Left lobe of liver (tissue), 2 donors: ENCODE measurements around the gene MAGI2. TPM values are rescaled to one million over a fixed set of nuclear protein-coding genes. Genes with fewer than 3 reads are reported as not detected.

Experiments used
- ATAC-seq: fragments of 200-7000 bp; cut with Tn5 transposase; one replicate; pipeline ENCODE4 v1.9.1; 2020; ENCODE audit warnings: mild to moderate bottlenecking, moderate library complexity
- DNase-seq: peaks from one replicate; pipeline ENCODE4 v3.0.0-alpha.2; 2020; ENCODE audit warnings: low spot score
- total RNA-seq: library from RNA; stranded (reverse); gene quantifications from one replicate; pipeline ENCODE4 v1.2.1, GENCODE V29; 2021
- donor health status: DM: no; HTN: no; CAD: no; lungs with moderate emphysema.
- donor health status: DM: no; HTN: yes; CAD: no.

The MAGI2 gene
- total RNA-seq, 1 donor from 2014 or later, result 2.9 TPM

DNA sequence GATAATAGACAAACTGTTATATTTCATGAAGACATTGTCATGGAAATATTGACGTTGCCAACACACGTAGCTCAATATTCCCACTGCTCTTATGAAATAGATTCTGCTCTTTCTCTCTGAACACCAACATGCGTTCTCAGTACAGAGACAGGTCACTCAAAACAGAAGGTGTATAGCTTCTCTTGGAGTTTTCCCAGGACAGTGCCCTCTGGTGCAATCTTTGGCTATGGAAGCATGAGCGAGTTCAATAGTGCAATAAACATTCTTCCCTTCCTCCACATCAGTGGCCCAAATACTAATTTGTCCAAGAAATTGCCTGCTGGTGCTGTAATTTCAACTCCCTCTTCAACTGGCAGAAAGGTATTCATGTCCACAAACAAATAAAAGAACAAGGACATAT is 145.3 kb downstream of the MAGI2 start:
- ATAC-seq (peak; percentile 96), DNase-seq (peak; percentile 89)

- ATAC-seq, result no peak
These were observed 146.1 kb downstream of the MAGI2 start for GRCh38 chr7:79307376-79307775.

DNA sequence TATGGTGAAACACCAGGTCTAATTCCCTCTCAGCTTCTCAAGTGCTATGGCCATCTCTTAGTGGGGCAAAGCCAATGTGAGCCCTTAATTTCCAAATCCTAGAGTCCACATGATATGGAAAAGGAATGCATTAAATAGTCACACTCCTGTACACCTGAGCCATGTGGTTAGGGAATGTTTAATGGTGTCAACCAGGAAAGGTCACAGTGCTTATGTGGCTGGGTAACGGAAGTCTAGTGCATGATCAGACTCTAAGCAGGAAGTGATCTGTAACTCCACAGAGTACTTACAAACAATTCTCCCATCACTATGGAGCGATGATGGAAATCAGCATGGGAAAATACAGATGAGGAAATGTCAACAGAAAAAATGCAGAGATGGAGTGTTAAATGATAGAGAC is 148.8 kb downstream of the MAGI2 start:
- DNase-seq (no peak), ATAC-seq (no peak)

More at GRCh38 chr7:79307376-79307775, 146.1 kb downstream of the MAGI2 start:
- no peak for DNase-seq

GRCh38 chr7:79302293-79302692 is 151.2 kb downstream of the MAGI2 start:
- ATAC-seq (no peak), DNase-seq (no peak)

DNA sequence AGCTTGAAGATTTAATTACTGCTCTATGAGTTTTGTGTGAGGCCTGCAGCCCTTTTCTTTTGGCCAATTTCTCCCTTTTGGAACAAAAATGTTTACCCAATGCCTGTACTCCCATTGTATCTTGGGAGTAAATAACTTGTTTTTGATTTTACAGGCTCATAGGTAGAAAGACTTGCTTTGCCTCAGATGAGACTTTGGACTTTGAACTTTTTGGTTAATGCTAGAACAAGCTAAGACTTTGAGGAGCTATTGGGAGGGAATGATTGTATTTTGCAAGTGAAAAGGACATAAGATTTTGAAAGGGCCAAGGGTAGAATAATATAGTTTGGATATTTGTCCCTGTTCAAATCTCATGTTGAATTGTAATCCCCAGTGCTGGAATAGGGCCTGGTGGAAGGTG is 152.0 kb downstream of the MAGI2 start:
- ATAC-seq, result peak; percentile 38
- no peak for DNase-seq

- ATAC-seq, result no peak
These were observed 152.9 kb downstream of the MAGI2 start for GRCh38 chr7:79300573-79300972.

GRCh38 chr7:79298145-79298760 is 155.2 kb downstream of the MAGI2 start:
- DNase-seq, result no peak
- ATAC-seq, result peak; percentile 81

More at GRCh38 chr7:79300573-79300972, 152.9 kb downstream of the MAGI2 start:
- DNase-seq, result no peak

GRCh38 chr7:79296553-79297320 is 156.7 kb downstream of the MAGI2 start:
- ATAC-seq, result no peak
- no peak for DNase-seq

GRCh38 chr7:79293655-79294142 is 159.8 kb downstream of the MAGI2 start:
- DNase-seq, result no peak
- peak; percentile 78 for ATAC-seq

GRCh38 chr7:79292834-79293233 is 160.6 kb downstream of the MAGI2 start:
- ATAC-seq (no peak), DNase-seq (no peak)

DNA sequence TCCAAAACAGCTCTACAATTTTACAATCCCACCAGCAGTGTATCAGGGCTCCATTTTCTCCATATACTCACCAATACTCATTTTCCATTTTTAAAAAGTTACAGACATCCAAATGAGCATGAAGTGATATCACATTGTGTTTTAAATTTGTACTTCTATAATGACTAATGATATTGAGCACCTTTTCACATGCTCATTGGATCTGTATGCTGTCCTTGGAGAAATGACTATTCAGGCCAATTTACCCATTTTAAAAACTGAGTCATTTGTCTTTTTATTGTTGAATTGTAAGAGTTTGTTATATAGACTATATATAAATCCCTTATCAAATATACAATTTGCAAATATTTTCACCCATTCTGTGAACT is 162.0 kb downstream of the MAGI2 start:
- DNase-seq (no peak), ATAC-seq (no peak)

DNA sequence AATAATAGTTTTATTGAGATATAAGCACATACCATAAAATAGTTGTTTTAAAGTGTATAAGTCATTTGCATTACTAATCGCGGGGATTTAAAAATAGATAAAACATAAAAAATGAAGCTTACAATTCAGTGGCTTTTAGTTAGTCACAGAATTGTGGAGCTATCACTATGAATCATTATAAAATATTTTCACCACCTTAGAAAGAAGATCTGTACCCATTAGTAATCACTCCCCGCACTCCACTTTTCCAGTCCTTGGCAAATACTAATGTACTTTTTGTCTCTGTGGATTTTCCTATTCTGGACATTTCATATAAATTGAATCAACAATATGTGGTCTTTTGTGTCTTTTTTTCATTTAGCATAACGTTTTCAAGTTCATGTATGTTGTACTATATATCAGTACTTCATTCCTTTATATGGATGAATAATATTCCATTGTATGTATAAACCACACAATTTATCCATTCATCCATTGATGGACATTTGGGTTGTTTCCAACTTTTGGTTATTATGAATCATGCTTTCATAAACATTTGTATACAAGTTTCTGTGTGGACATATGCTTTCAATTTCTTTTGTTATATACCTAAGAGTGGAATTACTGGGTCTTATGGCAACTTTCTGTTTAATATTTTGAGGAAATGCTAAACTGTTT is 162.5 kb downstream of the MAGI2 start:
- ATAC-seq (no peak), DNase-seq (no peak)

DNA sequence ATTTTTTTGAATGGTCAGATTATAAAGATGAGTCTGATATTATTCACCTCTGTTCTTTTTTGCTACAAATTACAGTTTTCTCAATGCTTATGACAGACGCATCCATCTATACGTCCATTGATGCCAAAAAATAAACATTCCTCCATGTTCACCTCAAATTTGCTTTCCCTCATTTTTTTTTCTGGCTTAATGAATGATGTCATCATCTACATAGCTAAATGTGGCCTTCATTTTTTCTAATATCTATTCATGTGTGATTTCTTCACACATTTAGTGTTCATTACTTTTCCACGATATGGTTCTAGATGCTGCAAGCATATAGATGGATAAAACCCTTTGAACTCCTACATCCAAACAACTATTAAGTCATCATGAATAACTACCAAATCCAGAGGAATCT is 163.1 kb downstream of the MAGI2 start:
- DNase-seq, result no peak
- ATAC-seq, result no peak

DNA sequence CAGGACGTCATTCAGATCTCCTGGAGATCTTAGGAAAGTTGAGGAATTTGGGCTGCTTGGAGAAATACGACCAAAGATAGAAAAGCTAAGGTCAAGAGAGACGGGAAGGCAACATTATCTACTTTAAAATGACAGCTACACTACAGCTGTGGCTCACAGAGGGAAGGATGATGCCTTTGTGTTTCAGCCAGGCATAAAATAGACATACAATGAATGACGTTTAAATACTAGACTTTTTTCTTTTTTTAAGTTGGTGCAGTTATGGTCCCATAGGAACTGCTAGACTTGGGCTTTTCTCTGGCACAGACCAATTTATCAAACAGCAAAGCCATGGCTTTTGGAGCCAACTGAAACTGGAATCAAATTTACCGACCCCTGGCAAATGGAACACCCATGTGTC is 164.8 kb downstream of the MAGI2 start:
- DNase-seq, result no peak
- ATAC-seq, result no peak

- ATAC-seq (no peak), DNase-seq (no peak)
These were observed 165.5 kb downstream of the MAGI2 start for GRCh38 chr7:79287981-79288380.

DNA sequence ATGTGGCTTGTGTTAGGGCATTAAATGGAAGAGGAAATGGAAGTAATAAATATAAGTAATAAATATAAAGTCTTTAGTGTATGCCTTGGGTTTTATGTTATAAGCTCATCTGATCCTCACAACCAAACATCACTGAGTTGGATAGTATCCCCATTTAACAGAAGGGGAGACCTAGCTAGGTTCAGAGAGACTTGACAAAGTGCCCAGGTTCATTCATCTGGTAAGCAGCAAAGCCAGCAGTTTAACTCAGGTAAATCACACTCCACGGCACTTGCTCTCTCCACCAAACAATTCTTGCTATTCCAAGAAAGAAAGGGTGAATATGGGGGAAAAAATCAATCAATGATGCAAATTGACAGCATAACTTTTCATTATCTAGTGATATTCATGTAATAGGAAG is 167.3 kb downstream of the MAGI2 start:
- no peak for DNase-seq
- ATAC-seq, result no peak

GRCh38 chr7:79285756-79286155 is 167.7 kb downstream of the MAGI2 start:
- DNase-seq, result no peak
- ATAC-seq, result no peak

GRCh38 chr7:79284211-79284610 is 169.3 kb downstream of the MAGI2 start:
- ATAC-seq, result no peak
- no peak for DNase-seq

DNA sequence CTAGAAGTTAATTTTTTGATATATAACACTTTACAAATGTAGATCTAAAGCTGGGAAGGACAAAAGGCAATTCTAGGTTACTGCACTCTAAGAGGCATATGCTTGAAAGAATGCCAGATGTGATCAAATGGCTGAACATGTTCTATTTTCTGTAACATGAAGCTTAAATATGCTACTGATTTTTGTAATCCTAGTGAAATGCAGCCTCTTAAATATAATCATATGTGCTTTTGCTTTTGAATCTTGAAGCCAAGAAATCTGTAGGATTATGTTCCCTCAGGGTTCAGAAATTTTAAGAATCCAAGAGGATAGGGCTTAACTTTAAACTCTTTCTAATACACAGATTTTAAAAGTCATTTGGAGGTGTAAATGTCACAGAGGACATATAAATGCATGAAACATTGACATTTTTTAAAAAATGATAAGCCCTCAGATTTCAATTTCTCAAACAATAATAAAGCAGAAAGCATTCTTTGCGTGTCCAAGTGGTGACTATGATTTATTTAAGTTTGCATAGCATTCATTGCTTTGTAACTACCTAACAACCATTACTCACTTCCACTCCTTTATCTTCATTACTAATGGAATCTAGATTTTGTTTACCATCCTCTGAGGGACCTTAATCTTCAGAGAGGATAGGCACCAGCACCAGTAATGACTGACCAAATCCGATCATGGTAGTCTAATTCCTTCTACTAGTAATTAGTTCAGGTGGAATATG is 170.4 kb downstream of the MAGI2 start:
- no peak for ATAC-seq
- no peak for DNase-seq

GRCh38 chr7:79282070-79282694 is 171.3 kb downstream of the MAGI2 start:
- ATAC-seq, result peak; percentile 85
- DNase-seq, result no peak

DNA sequence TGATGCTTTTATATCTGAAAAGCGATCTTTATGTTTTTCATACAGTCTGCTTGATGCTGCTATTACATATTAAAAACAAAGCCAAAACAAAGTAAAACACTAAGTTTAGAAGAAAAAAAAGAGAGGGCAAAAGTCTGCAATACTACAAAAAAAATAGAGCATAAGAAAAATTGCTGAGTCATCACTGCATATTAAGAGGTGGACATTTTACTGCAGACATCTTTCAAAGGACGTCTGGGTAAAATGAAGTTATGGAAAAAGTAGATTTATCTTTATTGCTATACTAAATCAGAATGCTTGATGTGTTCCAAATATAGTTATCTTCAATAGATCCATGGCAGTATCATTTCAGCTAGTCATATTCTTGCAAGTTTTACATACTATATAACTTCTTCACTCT is 172.0 kb downstream of the MAGI2 start:
- no peak for ATAC-seq
- no peak for DNase-seq
